Bronchial epithelial cell (primary cell): ENCODE measurements around the gene HECA. TPM values are rescaled to one million over a fixed set of nuclear protein-coding genes. Genes with fewer than 3 reads are reported as not detected.

Experiments used
- DNase-seq: peaks from one replicate; pipeline ENCODE4 v3.0.0-alpha.2; 2010; ENCODE audit warnings: low read depth
- FAIRE-seq: peaks from 2 replicates; lab custom pipeline; 2011; peaks lifted over from hg19 to GRCh38; lab: Jason Lieb, UNC
- H3K27me3 ChIP-seq: 2 replicates; pipeline ENCODE4 v1.5.1; 2011; ENCODE audit warnings: low read length; ENCODE audit not compliant: control insufficient read depth, insufficient read depth
- H3K36me3 ChIP-seq: 2 replicates; pipeline ENCODE4 v1.5.1; 2011; ENCODE audit warnings: low read length; ENCODE audit not compliant: control insufficient read depth, insufficient read depth
- H3K4me3 ChIP-seq: 2 replicates; pipeline ENCODE4 v1.5.1; 2011; ENCODE audit warnings: mild to moderate bottlenecking, low read depth, low read length, control low read depth
- CTCF ChIP-seq: IDR thresholded peaks from 2 replicates; pipeline ENCODE4 v1.5.1; 2011; ENCODE audit warnings: mild to moderate bottlenecking, moderate library complexity, low read length, control low read depth, inconsistent platforms; ENCODE audit not compliant: insufficient read depth, severe bottlenecking
- total RNA-seq: library from RNA; depleted of rRNA; stranded (reverse); fragments of >200 nt; gene quantifications from 2 replicates; pipeline ENCODE4 v1.2.1, GENCODE V29; 2014

The HECA gene
- total RNA-seq, 1 donor from 2014 or later: 25.5 TPM

GRCh38 chr6:139142262-139142661, 7.4 kb downstream of the HECA start:
- DNase-seq (no peak), FAIRE-seq (no peak)
- no peak overlapping the region for H3K4me3 ChIP-seq
- H3K27me3 ChIP-seq: no peaks in the 10 kb centered on the region
- H3K36me3 ChIP-seq: no peaks in the 10 kb centered on the region
- TF ChIP-seq CTCF: no peak

- no peaks in the 10 kb centered on the region for H3K27me3 ChIP-seq
Measured at GRCh38 chr6:139143111-139143510, 8.2 kb downstream of the HECA start.

DNA sequence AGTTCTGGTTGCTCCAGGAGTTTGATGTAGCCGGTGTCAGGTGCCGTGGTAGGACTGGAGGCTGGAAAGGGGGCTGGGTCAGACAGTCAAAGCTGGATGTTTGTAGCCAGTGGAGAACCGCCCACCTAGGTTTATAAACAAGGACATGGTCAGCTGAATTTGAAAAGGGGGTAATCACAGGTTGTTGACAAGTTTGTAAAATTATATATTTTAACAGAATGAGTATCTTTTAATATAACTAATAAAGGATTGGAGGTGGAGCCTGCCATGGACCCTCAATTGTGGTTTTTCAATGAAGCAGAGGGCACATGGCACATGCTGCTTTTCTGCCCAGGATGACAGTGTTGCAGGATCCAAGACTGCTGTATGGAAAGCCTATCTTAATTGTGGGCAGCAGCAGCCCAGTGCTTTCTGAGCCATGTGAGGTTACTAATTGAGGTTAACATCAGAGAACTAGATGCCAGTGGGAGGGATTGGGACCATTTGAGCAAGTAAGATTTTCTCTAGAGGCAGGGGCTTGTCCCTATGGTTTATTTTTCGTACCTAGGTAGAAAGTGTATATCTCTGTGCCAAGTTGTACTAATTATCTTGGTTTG, 9.7 kb downstream of the HECA start:
- Histone ChIP-seq H3K36me3 (no peaks in the 10 kb centered on the region), H3K4me3 (no peak overlapping the region), H3K27me3 (no peaks in the 10 kb centered on the region)
- DNase-seq: no peak
- no peak for TF ChIP-seq CTCF
- FAIRE-seq: no peak

More at GRCh38 chr6:139143111-139143510, 8.2 kb downstream of the HECA start:
- Histone ChIP-seq H3K4me3 (no peak overlapping the region), H3K36me3 (no peaks in the 10 kb centered on the region)
- no peak for FAIRE-seq
- no peak for TF ChIP-seq CTCF
- DNase-seq: no peak

GRCh38 chr6:139145661-139146060, 10.8 kb downstream of the HECA start:
- no peak for TF ChIP-seq CTCF
- no peak for FAIRE-seq
- Histone ChIP-seq H3K27me3 (no peaks in the 10 kb centered on the region), H3K4me3 (no peak overlapping the region), H3K36me3 (no peaks in the 10 kb centered on the region)
- no peak for DNase-seq

GRCh38 chr6:139146317-139146726, 11.4 kb downstream of the HECA start:
- TF ChIP-seq CTCF: no peak
- Histone ChIP-seq H3K27me3 (no peaks in the 10 kb centered on the region), H3K36me3 (no peaks in the 10 kb centered on the region), H3K4me3 (no peak overlapping the region)
- no peak for FAIRE-seq
- DNase-seq: no peak

- TF ChIP-seq CTCF: no peak
- DNase-seq: no peak
- Histone ChIP-seq H3K36me3 (no peaks in the 10 kb centered on the region), H3K4me3 (no peak overlapping the region), H3K27me3 (no peaks in the 10 kb centered on the region)
- no peak for FAIRE-seq
Measured at GRCh38 chr6:139147628-139148027, 12.7 kb downstream of the HECA start.
